ENCODE measurements around the gene ANK3.

- TF ChIP-seq CTCF (IDR thresholded peaks at IDR 0.05; ENCODE audit: extremely low read depth in 1 of 2, insufficient read depth in 1 of 2, low read depth in 1 of 2, low read length in 2 of 2) (no peak), POLR2AphosphoS5 (IDR thresholded peaks at IDR 0.05; ENCODE audit: insufficient read depth, low read depth, low read length) (no peak), EZH2 (IDR thresholded peaks at IDR 0.05; ENCODE audit: borderline replicate concordance, low read depth, low read length, severe bottlenecking) (no peak), POLR2A (IDR thresholded peaks at IDR 0.05; ENCODE audit: low read depth, low read length) (no peak), MAX (IDR thresholded peaks at IDR 0.05; ENCODE audit: insufficient read depth, insufficient read length) (no peak), MYC (IDR thresholded peaks at IDR 0.05; ENCODE audit: low read depth, low read length) (no peak), FOS (IDR thresholded peaks at IDR 0.05; ENCODE audit: borderline replicate concordance, insufficient read depth, low read length) (no peak), JUN (IDR thresholded peaks at IDR 0.05; ENCODE audit: borderline replicate concordance, insufficient read depth, insufficient read length, low read depth) (no peak)
Observed at GRCh38 chr10:59997827-59998525, 391.7 kb downstream of the ANK3 start.
